H1 (cell line): ENCODE measurements around the gene OTOP3. TPM values are rescaled to one million over a fixed set of nuclear protein-coding genes. Genes with fewer than 3 reads are reported as not detected.

Experiments used
- CTCF ChIA-PET: fragments of 300-600 bp; sonication (Branson Sonifier 250); formaldehyde crosslinking; loops from one replicate; lab custom pipeline; 2021; ENCODE audit not compliant: partially characterized antibody; lab: Charles Lee
- POLR2A ChIA-PET: fragments of 300-600 bp; sonication (Branson Sonifier 250); formaldehyde crosslinking; loops from one replicate; lab custom pipeline; 2021; ENCODE audit warnings: inconsistent platforms; ENCODE audit not compliant: partially characterized antibody; lab: Charles Lee
- DNase-seq, 2 experiments: peaks; one replicate each; pipeline versions ENCODE4 v3.0.0 to v3.0.0-alpha.2; 2010 to 2022; ENCODE audit warnings: low spot score in 2 of 2, low read depth in 1 of 2, mixed read lengths in 1 of 2
- FAIRE-seq: peaks from 2 replicates; lab custom pipeline; 2011; peaks lifted over from hg19 to GRCh38; lab: Jason Lieb, UNC
- H2AFZ ChIP-seq: 2 replicates; pipeline ENCODE4 v1.8.1; 2012; ENCODE audit warnings: low read length, inconsistent platforms
- H2AK5ac ChIP-seq: 2 replicates; pipeline ENCODE4 v1.6.1; 2013; ENCODE audit warnings: low read depth, low read length
- H2BK120ac ChIP-seq: replicated peaks from 2 replicates; pipeline ENCODE3; 2013; ENCODE audit warnings: low read depth, low read length, inconsistent platforms
- H2BK12ac ChIP-seq: 2 replicates; pipeline ENCODE4 v1.6.1; 2013; ENCODE audit warnings: low read depth, low read length
- H2BK15ac ChIP-seq: 2 replicates; pipeline ENCODE4 v1.6.1; 2013; ENCODE audit warnings: low read length
- H2BK20ac ChIP-seq: 2 replicates; pipeline ENCODE4 v1.6.1; 2013; ENCODE audit warnings: low read length
- H2BK5ac ChIP-seq: 2 replicates; pipeline ENCODE4 v1.6.1; 2013; ENCODE audit warnings: low read depth, low read length
- H3K14ac ChIP-seq: 2 replicates; pipeline ENCODE4 v1.6.1; 2013; ENCODE audit warnings: inconsistent platforms; ENCODE audit not compliant: insufficient read length
- H3K18ac ChIP-seq: 2 replicates; pipeline ENCODE4 v1.6.1; 2013; ENCODE audit warnings: low read length; ENCODE audit errors: extremely low read depth
- H3K23ac ChIP-seq: 2 replicates; pipeline ENCODE4 v1.6.1; 2013; ENCODE audit warnings: inconsistent platforms; ENCODE audit not compliant: insufficient read length
- H3K23me2 ChIP-seq: 2 replicates; pipeline ENCODE4 v1.6.1; 2013; ENCODE audit warnings: low read depth, low read length
- H3K27ac ChIP-seq: 2 replicates; pipeline ENCODE4 v1.6.1; 2011; ENCODE audit warnings: low read depth, low read length, inconsistent platforms
- H3K27me3 ChIP-seq, 4 experiments: replicated peaks in 1 of 4; 1 replicate in 1 of 4; 2 replicates in 3 of 4; pipeline versions ENCODE4 v1.6.1 to v1.8.1; 2011 to 2013; ENCODE audit warnings: low read length in 3 of 4, mild to moderate bottlenecking in 3 of 4, inconsistent platforms in 2 of 4, mixed read lengths in 2 of 4, moderate library complexity in 1 of 4; ENCODE audit not compliant: control insufficient read depth in 3 of 4, insufficient read depth in 3 of 4; ENCODE audit errors: extremely low read depth in 1 of 4
- H3K36me3 ChIP-seq, 4 experiments: 2 replicates each; pipeline versions ENCODE4 v1.6.1 to v1.8.1; 2011 to 2013; ENCODE audit warnings: mild to moderate bottlenecking in 4 of 4, low read length in 3 of 4, moderate library complexity in 2 of 4, control low read depth in 1 of 4, inconsistent platforms in 1 of 4; ENCODE audit not compliant: insufficient read depth in 4 of 4, control insufficient read depth in 2 of 4
- H3K4ac ChIP-seq: replicated peaks from 2 replicates; pipeline ENCODE3; 2013; ENCODE audit warnings: low read length, low read depth, mixed read lengths, inconsistent platforms; ENCODE audit not compliant: insufficient read length
- H3K4me1 ChIP-seq, 4 experiments: replicated peaks in 1 of 4; 1 replicate in 1 of 4; 2 replicates in 3 of 4; pipeline versions ENCODE4 v1.6.1 to v1.8.1; 2011 to 2013; ENCODE audit warnings: low read length in 3 of 4, inconsistent platforms in 2 of 4, mixed read lengths in 1 of 4; ENCODE audit not compliant: insufficient read depth in 4 of 4, control insufficient read depth in 3 of 4
- H3K4me2 ChIP-seq, 2 experiments: 2 replicates each; pipeline versions ENCODE4 v1.6.1 to v1.8.1; 2011 to 2013; ENCODE audit warnings: low read depth in 2 of 2, low read length in 2 of 2, control low read depth in 1 of 2, inconsistent platforms in 1 of 2, mild to moderate bottlenecking in 1 of 2; ENCODE audit not compliant: insufficient read depth in 1 of 2
- H3K4me3 ChIP-seq, 4 experiments: fragments of 200-600, 300-600 bp in 1 of 4; sonication (generic), shearing (Covaris generic), sonication (Bioruptor Twin) in 1 of 4; 2 replicates each; pipeline versions ENCODE4 v1.5.1 to v1.8.1; 2011 to 2016; ENCODE audit warnings: low read length in 4 of 4, low read depth in 3 of 4, control low read depth in 2 of 4, inconsistent platforms in 2 of 4, mild to moderate bottlenecking in 2 of 4, mixed read lengths in 1 of 4, moderate library complexity in 1 of 4; ENCODE audit not compliant: insufficient read depth in 2 of 4; ENCODE audit errors: extremely low read depth in 1 of 4
- H3K56ac ChIP-seq: replicated peaks from 2 replicates; pipeline ENCODE3; 2013; ENCODE audit warnings: low read depth, mild to moderate bottlenecking, mixed read lengths, low read length, inconsistent platforms; ENCODE audit not compliant: insufficient read length
- H3K79me1 ChIP-seq: 2 replicates; pipeline ENCODE4 v1.6.1; 2013; ENCODE audit warnings: low read depth, low read length, control low read depth
- H3K79me2 ChIP-seq, 2 experiments: 2 replicates each; pipeline versions ENCODE4 v1.6.1 to v1.8.1; 2012 to 2013; ENCODE audit warnings: low read length in 2 of 2, mild to moderate bottlenecking in 2 of 2, inconsistent platforms in 1 of 2; ENCODE audit not compliant: insufficient read depth in 2 of 2, control insufficient read depth in 1 of 2
- H3K9ac ChIP-seq, 4 experiments: replicated peaks in 1 of 4; 1 replicate in 1 of 4; 2 replicates in 3 of 4; pipeline versions ENCODE4 v1.6.1 to v1.8.1; 2011 to 2013; ENCODE audit warnings: low read depth in 3 of 4, low read length in 3 of 4, control low read depth in 2 of 4, mild to moderate bottlenecking in 2 of 4, moderate library complexity in 2 of 4, inconsistent platforms in 1 of 4; ENCODE audit errors: extremely low read depth in 1 of 4
- H3K9me3 ChIP-seq, 2 experiments: 2 replicates each; pipeline versions ENCODE4 v1.6.1 to v1.8.1; 2012 to 2013; ENCODE audit warnings: mild to moderate bottlenecking in 2 of 2, moderate library complexity in 2 of 2, control low read depth in 1 of 2, inconsistent platforms in 1 of 2, low read depth in 1 of 2, low read length in 1 of 2, mixed read lengths in 1 of 2; ENCODE audit not compliant: insufficient read depth in 2 of 2
- H4K20me1 ChIP-seq, 2 experiments: replicated peaks in 1 of 2; 2 replicates each; pipeline versions ENCODE3 to v1.8.1; 2011 to 2013; ENCODE audit warnings: inconsistent platforms in 2 of 2, low read length in 2 of 2, mild to moderate bottlenecking in 1 of 2; ENCODE audit not compliant: insufficient read depth in 2 of 2, control insufficient read depth in 1 of 2
- H4K5ac ChIP-seq: 2 replicates; pipeline ENCODE4 v1.6.1; 2013; ENCODE audit warnings: low read length, low read depth, mixed read lengths, inconsistent platforms; ENCODE audit not compliant: insufficient read length
- H4K8ac ChIP-seq: 2 replicates; pipeline ENCODE4 v1.8.0; 2013; ENCODE audit warnings: mild to moderate bottlenecking, moderate library complexity, low read length, inconsistent platforms; ENCODE audit not compliant: insufficient read depth; ENCODE audit errors: extremely low read depth
- H4K91ac ChIP-seq: replicated peaks from 2 replicates; pipeline ENCODE3; 2013; ENCODE audit warnings: low read length, mixed read lengths, inconsistent platforms; ENCODE audit not compliant: insufficient read length
- SIX5 ChIP-seq: IDR thresholded peaks from 2 replicates; pipeline ENCODE4 v1.6.1; 2011; ENCODE audit warnings: mild to moderate bottlenecking, low read depth, low read length
- WGBS, 2 experiments: shearing (Covaris generic) in 1 of 2; methylation state at CpG; one replicate each; pipeline versions ENCODE4 v1.1.6 to v1.1.7; 2013 to 2015; ENCODE audit warnings: low lambda C conversion rate in 2 of 2, mixed read lengths in 2 of 2, inconsistent platforms in 1 of 2, low coverage in 1 of 2, missing lambda C conversion rate in 1 of 2; ENCODE audit not compliant: insufficient replicate concordance in 2 of 2, insufficient coverage in 1 of 2, insufficient read length in 1 of 2; ENCODE audit errors: extremely low coverage in 1 of 2, missing lambda C conversion rate in 1 of 2; 5-methylcytosine and 5-hydroxymethylcytosine counted together
- polyA plus RNA-seq, 7 experiments: library from polyadenylated mRNA; depleted of rRNA in 3 of 7; stranded (reverse) in 5 of 7; unstranded in 2 of 7; fragments of >200 nt in 5 of 7; fragments of 200-250 nt in 2 of 7; gene quantifications; 1 replicate in 5 of 7; 2 replicates in 1 of 7; 4 replicates in 1 of 7; pipeline versions ENCODE4 v1.2.1 to v1.2.3, GENCODE V29; 2011 to 2013; ENCODE audit warnings: missing spikeins in 2 of 7, mixed read lengths in 2 of 7
- total RNA-seq: library from RNA; stranded (reverse); fragmentation: NEBNext Ultra II Directional; extraction: Animal tissue kit (Norgen Biotek cat#: 25700); gene quantifications from 2 replicates; pipeline ENCODE4 v1.2.1, GENCODE V29; 2021
- TF ChIP-seq, protein P1 (sequence below): IDR thresholded peaks from 2 replicates; pipeline ENCODE4 v1.6.1; 2012; ENCODE audit warnings: inconsistent platforms

Gene OTOP3
- total and polyA plus RNA-seq, 2 of the 8 experiments (the other 6 are each of a cell fraction or from before 2014, with no cell fraction given): 0.05 TPM; not detected in 1

DNA sequence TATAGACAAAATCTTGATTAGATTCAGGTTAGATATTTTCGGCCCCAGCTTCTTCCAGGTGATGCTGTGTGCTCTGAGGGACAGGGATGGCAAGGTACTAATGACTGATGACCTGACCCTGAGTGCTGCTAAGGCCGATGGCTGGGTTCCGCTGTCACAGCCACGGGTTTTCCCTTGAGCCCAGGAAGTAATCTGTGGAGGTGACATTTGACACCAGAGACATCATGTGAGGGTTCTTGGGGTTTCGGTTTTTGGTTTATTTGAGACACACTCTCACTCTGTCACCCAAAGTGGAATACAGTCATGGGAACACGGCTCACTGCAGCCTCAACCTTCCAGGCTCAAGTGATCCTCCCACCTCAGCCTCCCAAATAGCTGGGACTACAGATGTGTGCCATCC is 9.8 kb downstream of the OTOP3 start:
- Histone ChIP-seq H4K20me1 (peaks cover 0 to 6% of the 10 kb centered on the region in 2 experiments), H3K27me3 (peaks cover 0 to 5% (median 4%) of the 10 kb centered on the region in 4 experiments; a peak in 3 of 7 replicates), H2BK15ac (no peak overlapping the region), H3K36me3 (no peaks in the 10 kb centered on the region), H3K23ac (no peak overlapping the region), H3K4me1 (peaks cover 0 to 3% (median 0%) of the 10 kb centered on the region in 4 experiments; a peak in 4 of 7 replicates), H2AK5ac (no peak overlapping the region), H3K79me2 (no peaks in the 10 kb centered on the region), H2BK12ac (no peak overlapping the region), H3K4me2 (no peak overlapping the region), H3K4me3 (no peak overlapping the region), H3K18ac (no peak overlapping the region), H2AFZ (no peak overlapping the region), H3K9me3 (no peaks in the 10 kb centered on the region), H3K23me2 (no peaks in the 10 kb centered on the region), H4K91ac (no peak overlapping the region), H2BK20ac (no peak overlapping the region), H3K56ac (no peak overlapping the region), H3K27ac (no peak overlapping the region), H4K8ac (no peak overlapping the region), H3K79me1 (no peaks in the 10 kb centered on the region), H4K5ac (no peak overlapping the region), H3K4ac (no peak overlapping the region), H2BK5ac (no peak overlapping the region), H2BK120ac (no peak overlapping the region), H3K14ac (no peak overlapping the region), H3K9ac (no peak overlapping the region)
- ChIA-PET POLR2A (interaction anchor here (1.0 kb wide), 1 partner anchor 67 kb away, joined by 3 read pairs; the partner anchor contains the start of gene MRPL58), CTCF (interaction anchor here (1.3 to 49.9 kb wide), 4 partner anchors 6 to 83 kb away, joined by 3 to 1072 read pairs (median 538); partner anchors contain the start of genes OTOP2, OTOP3 and USH1G)
- no peak for DNase-seq
- no peak for FAIRE-seq
- WGBS, 2 experiments: 87% methylated on average over 6 of the region's 6 CpGs; no CpG with 5 or more reads in 1 of the 2 experiments
- TF ChIP-seq SIX5: no peak
- TF ChIP-seq, protein P1, sequence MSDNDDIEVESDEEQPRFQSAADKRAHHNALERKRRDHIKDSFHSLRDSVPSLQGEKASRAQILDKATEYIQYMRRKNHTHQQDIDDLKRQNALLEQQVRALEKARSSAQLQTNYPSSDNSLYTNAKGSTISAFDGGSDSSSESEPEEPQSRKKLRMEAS: no peak
